HepG2 (cell line): ENCODE data around the gene ATG7. TPM values are rescaled to one million over a fixed set of nuclear protein-coding genes. Genes with fewer than 3 reads are reported as not detected.

ENCODE experiments used
- ATAC-seq: fragments of 200-7000 bp; cut with Tn5 transposase; 3 replicates; pipeline ENCODE4 v1.9.1; 2020; ENCODE audit warnings: mild to moderate bottlenecking, moderate library complexity
- BruUV-seq: library from RNA; stranded (reverse); fragments of 400-500 nt; replicated peaks from 2 replicates; lab custom pipeline; 2021; lab: Mats Ljungman, UMichigan
- CTCF ChIA-PET: fragments of 300-600 bp; formaldehyde crosslinking; extraction: SDS; loops from one replicate; lab custom pipeline; 2021; ENCODE audit warnings: low total read pairs, inconsistent platforms, low intra/inter-chr PET ratio; lab: Yijun Ruan, JAX
- POLR2A ChIA-PET: fragments of 350-600 bp; sonication (Branson Sonifier 250); formaldehyde crosslinking; loops from one replicate; lab custom pipeline; 2020; ENCODE audit warnings: antibody characterized with exemption, inconsistent platforms; lab: Yijun Ruan, JAX
- DNase-seq: peaks from one replicate; pipeline ENCODE4 v3.0.0-alpha.2; 2015; ENCODE audit warnings: low spot score
- FAIRE-seq: peaks from 3 replicates; lab custom pipeline; 2011; peaks lifted over from hg19 to GRCh38; lab: Jason Lieb, UNC
- H2AFZ ChIP-seq: one replicate; pipeline ENCODE4 v1.6.1; 2011; ENCODE audit warnings: low read length, inconsistent platforms
- H3K27ac ChIP-seq: fragments of 300-600 bp; 3 replicates; pipeline ENCODE4 v1.8.0; 2011; ENCODE audit warnings: mixed run types, mild to moderate bottlenecking, mixed read lengths, low read length, inconsistent platforms; ENCODE audit not compliant: insufficient read depth; ENCODE audit errors: extremely low read length
- H3K27me3 ChIP-seq, 2 experiments: fragments of 200-600 bp in 1 of 2; 2 replicates in 1 of 2; 3 replicates in 1 of 2; pipeline versions ENCODE4 v1.6.0 to v1.8.0; 2011; ENCODE audit warnings: low read length in 2 of 2, mild to moderate bottlenecking in 2 of 2, moderate library complexity in 2 of 2, inconsistent platforms in 1 of 2; ENCODE audit not compliant: insufficient read depth in 2 of 2, control insufficient read depth in 1 of 2
- H3K36me3 ChIP-seq, 2 experiments: fragments of 200-600 bp in 1 of 2; replicated peaks in 1 of 2; 2 replicates in 1 of 2; 3 replicates in 1 of 2; pipeline versions ENCODE4 v1.5.1 to v1.8.0; 2011; ENCODE audit warnings: low read length in 2 of 2, inconsistent platforms in 1 of 2; ENCODE audit not compliant: insufficient read depth in 2 of 2, control insufficient read depth in 1 of 2
- H3K4me1 ChIP-seq: 2 replicates; pipeline ENCODE4 v1.5.1; 2012; ENCODE audit warnings: low read length, inconsistent platforms; ENCODE audit not compliant: insufficient read depth
- H3K4me2 ChIP-seq: 2 replicates; pipeline ENCODE4 v1.6.0; 2011; ENCODE audit warnings: low read depth, low read length, inconsistent platforms
- H3K4me3 ChIP-seq, 3 experiments: fragments of 200-600 bp in 1 of 3; sonication (generic), shearing (Covaris generic) in 1 of 3; replicated peaks in 1 of 3; 2 replicates each; pipeline ENCODE4 v1.5.1; 2011 to 2016; ENCODE audit warnings: low read length in 3 of 3, inconsistent platforms in 2 of 3, low read depth in 2 of 3, mild to moderate bottlenecking in 2 of 3, control low read depth in 1 of 3, mixed read lengths in 1 of 3; ENCODE audit not compliant: insufficient read depth in 1 of 3
- H3K79me2 ChIP-seq: one replicate; pipeline ENCODE4 v1.6.1; 2011; ENCODE audit warnings: low read length, inconsistent platforms; ENCODE audit not compliant: insufficient read depth
- H3K9ac ChIP-seq: 2 replicates; pipeline ENCODE4 v1.6.0; 2011; ENCODE audit warnings: mild to moderate bottlenecking, low read depth, low read length, inconsistent platforms; ENCODE audit not compliant: insufficient read depth
- H3K9me3 ChIP-seq: 2 replicates; pipeline ENCODE4 v1.5.1; 2012; ENCODE audit warnings: mild to moderate bottlenecking, low read length
- H4K20me1 ChIP-seq: 2 replicates; pipeline ENCODE4 v1.6.0; 2011; ENCODE audit warnings: inconsistent platforms, mild to moderate bottlenecking, low read length, moderate library complexity; ENCODE audit not compliant: insufficient read depth
- AKAP8 ChIP-seq: sonication (generic); formaldehyde crosslinking; IDR thresholded peaks from 2 replicates; pipeline ENCODE4 v1.5.1; 2020; ENCODE audit warnings: mild to moderate bottlenecking, missing genetic modification reagents
- ARHGAP35 ChIP-seq: sonication (generic); formaldehyde crosslinking; IDR thresholded peaks from 2 replicates; pipeline ENCODE4 v1.9.0; 2022; ENCODE audit warnings: mild to moderate bottlenecking, inconsistent platforms, moderate library complexity, missing genetic modification reagents, borderline replicate concordance
- LCORL ChIP-seq, 2 experiments: fragments of 450-650 bp in 1 of 2; sonication (generic) in 1 of 2; formaldehyde crosslinking in 1 of 2; IDR thresholded peaks; 2 replicates each; pipeline versions ENCODE4 v1.5.0 to v1.6.1; 2017 to 2020; ENCODE audit warnings: antibody characterized with exemption in 1 of 2, missing genetic modification reagents in 1 of 2
- NFE2 ChIP-seq: sonication (generic); formaldehyde crosslinking; IDR thresholded peaks from 2 replicates; pipeline ENCODE4 v1.4.0; 2020; ENCODE audit warnings: missing genetic modification reagents
- NR1H2 ChIP-seq: sonication (generic); formaldehyde crosslinking; IDR thresholded peaks from 2 replicates; pipeline ENCODE4 v1.8.1; 2022; ENCODE audit warnings: low read depth, missing genetic modification reagents, borderline replicate concordance
- TFAP4 ChIP-seq: sonication (generic); IDR thresholded peaks from 2 replicates; pipeline ENCODE4 v1.6.1; 2016; ENCODE audit warnings: low read depth, borderline replicate concordance
- ZBTB42 ChIP-seq: sonication (generic); formaldehyde crosslinking; IDR thresholded peaks from 2 replicates; pipeline ENCODE4 v1.5.0; 2020; ENCODE audit warnings: mild to moderate bottlenecking, missing genetic modification reagents
- ZBTB44 ChIP-seq: sonication (generic); formaldehyde crosslinking; IDR thresholded peaks from 2 replicates; pipeline ENCODE4 v1.4.0; 2020; ENCODE audit warnings: missing genetic modification reagents
- ZNF564 ChIP-seq: sonication (generic); formaldehyde crosslinking; IDR thresholded peaks from 2 replicates; pipeline ENCODE4 v1.8.1; 2023; ENCODE audit warnings: mild to moderate bottlenecking, missing genetic modification reagents
- WGBS: methylation state at CpG from one replicate; pipeline ENCODE4 v1.1.6; 2017; ENCODE audit warnings: low lambda C conversion rate; 5-methylcytosine and 5-hydroxymethylcytosine counted together
- in situ Hi-C: cut with HindIII; loops from 2 replicates; pipeline ENCODE4 v1.10.0; 2017; ENCODE audit warnings: low pct_unique_long_range_greater_than_20kb; ENCODE audit not compliant: extremely low pct_ligation_motif_present
- intact Hi-C: fragments of 100-400 bp; cut with micrococcal nuclease; formaldehyde crosslinking; loops from one replicate; pipeline ENCODE4 v1.10.0; 2022; ENCODE audit not compliant: unreplicated experiment
- polyA plus RNA-seq, 8 experiments: library from polyadenylated mRNA; depleted of rRNA in 3 of 8; stranded (reverse) in 7 of 8; unstranded in 1 of 8; fragments of >200 nt; fragmentation: Illumina TruSeq in 4 of 8; extraction: Trizol in 4 of 8; gene quantifications; 2 replicates each; pipeline versions ENCODE4 v1.2.1 to v1.2.3, GENCODE V29; 2011 to 2016; ENCODE audit warnings: low read depth in 4 of 8, missing spikeins in 1 of 8, mixed read lengths in 1 of 8; ENCODE audit not compliant: insufficient read depth in 1 of 8
- total RNA-seq, 5 experiments: library from RNA; depleted of rRNA; stranded (reverse); fragments of >200 nt; fragmentation: Illumina TruSeq; extraction: Trizol; gene quantifications; 2 replicates each; pipeline ENCODE4 v1.2.3, GENCODE V29; 2016; ENCODE audit warnings: low read depth in 1 of 5
- TF ChIP-seq, protein P1 (sequence below): sonication (generic); formaldehyde crosslinking; conservative IDR thresholded peaks from 2 replicates; pipeline ENCODE4 v1.4.0; 2020; ENCODE audit warnings: missing genetic modification reagents
- TF ChIP-seq, protein P2 (sequence below): sonication (generic); formaldehyde crosslinking; IDR thresholded peaks from 2 replicates; pipeline ENCODE4 v1.5.1; 2020; ENCODE audit warnings: missing genetic modification reagents, mild to moderate bottlenecking, borderline replicate concordance
- TF ChIP-seq, protein P3 (sequence below): IDR thresholded peaks from 2 replicates; pipeline ENCODE4 v1.4.0; 2020; ENCODE audit warnings: mild to moderate bottlenecking, missing genetic modification reagents

ATG7 gene
- total and polyA plus RNA-seq, 2 of the 13 experiments (the other 11 are each of a cell fraction or from before 2014, with no cell fraction given) = 7.8 to 22.1 TPM

GRCh38 chr3:11578169-11578568 lies 306.0 kb downstream of the ATG7 start:
- 91% methylated on average over 8 of the region's 8 CpGs for WGBS
- no peak overlapping the region for H3K4me3 ChIP-seq
- H3K36me3 ChIP-seq = peaks cover 12 to 31% of the 10 kb centered on the region in 2 experiments
- POLR2A ChIA-PET = no interaction called here
- DNase-seq = no peak
- H3K9me3 ChIP-seq = no peaks in the 10 kb centered on the region
- H3K4me2 ChIP-seq = no peak overlapping the region
- H2AFZ ChIP-seq = no peak overlapping the region
- intact Hi-C loops = no loop called here
- ATAC-seq = no peak
- in situ Hi-C loops = no loop called here
- no peaks in the 10 kb centered on the region for H3K27me3 ChIP-seq
- CTCF ChIA-PET = no interaction called here
- no peak overlapping the region for H3K9ac ChIP-seq
- H4K20me1 ChIP-seq = peaks cover 55% of the 10 kb centered on the region
- H3K79me2 ChIP-seq = peaks cover 76% of the 10 kb centered on the region
- no TSS peak for BruUV-seq
- peaks cover 29% of the 10 kb centered on the region for H3K4me1 ChIP-seq
- no peak for FAIRE-seq
- no peak overlapping the region for H3K27ac ChIP-seq
- TF ChIP-seq, protein P1, sequence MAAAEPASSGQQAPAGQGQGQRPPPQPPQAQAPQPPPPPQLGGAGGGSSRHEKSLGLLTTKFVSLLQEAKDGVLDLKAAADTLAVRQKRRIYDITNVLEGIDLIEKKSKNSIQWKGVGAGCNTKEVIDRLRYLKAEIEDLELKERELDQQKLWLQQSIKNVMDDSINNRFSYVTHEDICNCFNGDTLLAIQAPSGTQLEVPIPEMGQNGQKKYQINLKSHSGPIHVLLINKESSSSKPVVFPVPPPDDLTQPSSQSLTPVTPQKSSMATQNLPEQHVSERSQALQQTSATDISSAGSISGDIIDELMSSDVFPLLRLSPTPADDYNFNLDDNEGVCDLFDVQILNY (CRISPR knock-in tag) = no peak
- no peak for TF ChIP-seq ZNF564 (CRISPR knock-in tag)
- TF ChIP-seq, protein P2, sequence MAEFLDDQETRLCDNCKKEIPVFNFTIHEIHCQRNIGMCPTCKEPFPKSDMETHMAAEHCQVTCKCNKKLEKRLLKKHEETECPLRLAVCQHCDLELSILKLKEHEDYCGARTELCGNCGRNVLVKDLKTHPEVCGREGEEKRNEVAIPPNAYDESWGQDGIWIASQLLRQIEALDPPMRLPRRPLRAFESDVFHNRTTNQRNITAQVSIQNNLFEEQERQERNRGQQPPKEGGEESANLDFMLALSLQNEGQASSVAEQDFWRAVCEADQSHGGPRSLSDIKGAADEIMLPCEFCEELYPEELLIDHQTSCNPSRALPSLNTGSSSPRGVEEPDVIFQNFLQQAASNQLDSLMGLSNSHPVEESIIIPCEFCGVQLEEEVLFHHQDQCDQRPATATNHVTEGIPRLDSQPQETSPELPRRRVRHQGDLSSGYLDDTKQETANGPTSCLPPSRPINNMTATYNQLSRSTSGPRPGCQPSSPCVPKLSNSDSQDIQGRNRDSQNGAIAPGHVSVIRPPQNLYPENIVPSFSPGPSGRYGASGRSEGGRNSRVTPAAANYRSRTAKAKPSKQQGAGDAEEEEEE (CRISPR knock-in tag) = no peak
- TF ChIP-seq LCORL (IDR thresholded peaks at IDR 0.05) = no peak
- no peak for TF ChIP-seq LCORL (CRISPR knock-in tag; IDR thresholded peaks at IDR 0.05)
- no peak for TF ChIP-seq NR1H2
- no peak for TF ChIP-seq TFAP4
- no peak for TF ChIP-seq ZBTB42
- no peak for TF ChIP-seq ARHGAP35 (CRISPR knock-in tag)
- no peak for TF ChIP-seq ZBTB44
- TF ChIP-seq NFE2 (CRISPR knock-in tag) = no peak
- TF ChIP-seq AKAP8 (CRISPR knock-in tag) = no peak
- TF ChIP-seq, protein P3, sequence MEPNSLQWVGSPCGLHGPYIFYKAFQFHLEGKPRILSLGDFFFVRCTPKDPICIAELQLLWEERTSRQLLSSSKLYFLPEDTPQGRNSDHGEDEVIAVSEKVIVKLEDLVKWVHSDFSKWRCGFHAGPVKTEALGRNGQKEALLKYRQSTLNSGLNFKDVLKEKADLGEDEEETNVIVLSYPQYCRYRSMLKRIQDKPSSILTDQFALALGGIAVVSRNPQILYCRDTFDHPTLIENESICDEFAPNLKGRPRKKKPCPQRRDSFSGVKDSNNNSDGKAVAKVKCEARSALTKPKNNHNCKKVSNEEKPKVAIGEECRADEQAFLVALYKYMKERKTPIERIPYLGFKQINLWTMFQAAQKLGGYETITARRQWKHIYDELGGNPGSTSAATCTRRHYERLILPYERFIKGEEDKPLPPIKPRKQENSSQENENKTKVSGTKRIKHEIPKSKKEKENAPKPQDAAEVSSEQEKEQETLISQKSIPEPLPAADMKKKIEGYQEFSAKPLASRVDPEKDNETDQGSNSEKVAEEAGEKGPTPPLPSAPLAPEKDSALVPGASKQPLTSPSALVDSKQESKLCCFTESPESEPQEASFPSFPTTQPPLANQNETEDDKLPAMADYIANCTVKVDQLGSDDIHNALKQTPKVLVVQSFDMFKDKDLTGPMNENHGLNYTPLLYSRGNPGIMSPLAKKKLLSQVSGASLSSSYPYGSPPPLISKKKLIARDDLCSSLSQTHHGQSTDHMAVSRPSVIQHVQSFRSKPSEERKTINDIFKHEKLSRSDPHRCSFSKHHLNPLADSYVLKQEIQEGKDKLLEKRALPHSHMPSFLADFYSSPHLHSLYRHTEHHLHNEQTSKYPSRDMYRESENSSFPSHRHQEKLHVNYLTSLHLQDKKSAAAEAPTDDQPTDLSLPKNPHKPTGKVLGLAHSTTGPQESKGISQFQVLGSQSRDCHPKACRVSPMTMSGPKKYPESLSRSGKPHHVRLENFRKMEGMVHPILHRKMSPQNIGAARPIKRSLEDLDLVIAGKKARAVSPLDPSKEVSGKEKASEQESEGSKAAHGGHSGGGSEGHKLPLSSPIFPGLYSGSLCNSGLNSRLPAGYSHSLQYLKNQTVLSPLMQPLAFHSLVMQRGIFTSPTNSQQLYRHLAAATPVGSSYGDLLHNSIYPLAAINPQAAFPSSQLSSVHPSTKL (CRISPR knock-in tag) = no peak
